SK-N-SH treated with all-trans-retinoic acid at 6 μM for 48 hours (cell line): ENCODE data around the gene FAM89B.

ENCODE experiments used
- ATAC-seq: fragments of 200-7000 bp; cut with Tn5 transposase; 3 replicates; pipeline ENCODE4 v1.9.1; 2020; ENCODE audit warnings: mild to moderate bottlenecking, moderate library complexity
- BACH2 ChIP-seq: fragments of 250-450 bp; sonication (Bioruptor Pico); IDR thresholded peaks from 2 replicates; pipeline ENCODE4 v1.9.0; 2021; ENCODE audit warnings: mild to moderate bottlenecking, borderline replicate concordance
- CSDC2 ChIP-seq: fragments of 250-450 bp; sonication (Bioruptor Pico); IDR thresholded peaks from 2 replicates; pipeline ENCODE4 v1.5.0; 2020; ENCODE audit warnings: mild to moderate bottlenecking, moderate library complexity
- ESRRG ChIP-seq: fragments of 250-450 bp; sonication (Bioruptor Pico); IDR thresholded peaks from 2 replicates; pipeline ENCODE4 v1.6.1; 2021; ENCODE audit warnings: mild to moderate bottlenecking
- GLIS3 ChIP-seq: fragments of 250-450 bp; sonication (Bioruptor Pico); IDR thresholded peaks from 2 replicates; pipeline ENCODE4 v1.5.0; 2020; ENCODE audit warnings: mild to moderate bottlenecking, moderate library complexity
- ISL1 ChIP-seq: fragments of 250-450 bp; sonication (Bioruptor Pico); IDR thresholded peaks from 2 replicates; pipeline ENCODE4 v2.1.2; 2022; ENCODE audit warnings: mild to moderate bottlenecking, moderate library complexity
- OSR1 ChIP-seq: fragments of 250-450 bp; sonication (Bioruptor Pico); IDR thresholded peaks from 2 replicates; pipeline ENCODE4 v1.8.0; 2022; ENCODE audit warnings: moderate library complexity, mild to moderate bottlenecking, inconsistent platforms
- PATZ1 ChIP-seq: fragments of 250-450 bp; sonication (Bioruptor Pico); IDR thresholded peaks from 2 replicates; pipeline ENCODE4 v1.8.0; 2020; ENCODE audit warnings: mild to moderate bottlenecking, moderate library complexity, borderline replicate concordance
- PPARA ChIP-seq: fragments of 250-450 bp; sonication (Bioruptor Pico); IDR thresholded peaks from 2 replicates; pipeline ENCODE4 v1.5.0; 2020; ENCODE audit warnings: mild to moderate bottlenecking, borderline replicate concordance
- RARB ChIP-seq: fragments of 250-450 bp; sonication (Bioruptor Pico); IDR thresholded peaks from 2 replicates; pipeline ENCODE4 v1.8.0; 2021; ENCODE audit warnings: mild to moderate bottlenecking, moderate library complexity
- TOX ChIP-seq: fragments of 250-450 bp; sonication (Bioruptor Pico); IDR thresholded peaks from 2 replicates; pipeline ENCODE4 v1.8.0; 2021; ENCODE audit warnings: mild to moderate bottlenecking, moderate library complexity, borderline replicate concordance
- ZFP3 ChIP-seq: fragments of 250-450 bp; sonication (Bioruptor Pico); IDR thresholded peaks from 2 replicates; pipeline ENCODE4 v1.5.0; 2020; ENCODE audit warnings: mild to moderate bottlenecking, moderate library complexity
- ZFP30 ChIP-seq: fragments of 450-650 bp; formaldehyde crosslinking; IDR thresholded peaks from 2 replicates; pipeline ENCODE4 v1.5.0; 2022; ENCODE audit warnings: mild to moderate bottlenecking, moderate library complexity
- ZNF565 ChIP-seq: fragments of 450-650 bp; formaldehyde crosslinking; conservative IDR thresholded peaks from 2 replicates; pipeline ENCODE4 v1.5.0; 2020; ENCODE audit warnings: low read depth, mild to moderate bottlenecking, moderate library complexity
- ZNF70 ChIP-seq: fragments of 450-650 bp; formaldehyde crosslinking; IDR thresholded peaks from 2 replicates; pipeline ENCODE4 v1.5.0; 2020; ENCODE audit warnings: mild to moderate bottlenecking, moderate library complexity
- ZNF8 ChIP-seq: fragments of 450-650 bp; formaldehyde crosslinking; IDR thresholded peaks from 2 replicates; pipeline ENCODE4 v1.5.0; 2020; ENCODE audit warnings: mild to moderate bottlenecking, moderate library complexity
- TF ChIP-seq, protein P1 (sequence below): fragments of 250-450 bp; sonication (Bioruptor Pico); IDR thresholded peaks from 2 replicates; pipeline ENCODE4 v1.8.0; 2021; ENCODE audit warnings: low read depth, mild to moderate bottlenecking, moderate library complexity, borderline replicate concordance
- TF ChIP-seq, protein P2 (sequence below): fragments of 250-450 bp; sonication (Bioruptor Pico); IDR thresholded peaks from 2 replicates; pipeline ENCODE4 v1.5.1; 2021; ENCODE audit warnings: mild to moderate bottlenecking, moderate library complexity
- TF ChIP-seq, protein P3 (sequence below): fragments of 250-450 bp; sonication (Bioruptor Pico); IDR thresholded peaks from 2 replicates; pipeline ENCODE4 v1.5.0; 2020; ENCODE audit warnings: mild to moderate bottlenecking, moderate library complexity
- TF ChIP-seq, protein P4 (sequence below): fragments of 250-450 bp; sonication (Bioruptor Pico); IDR thresholded peaks from 2 replicates; pipeline ENCODE4 v1.5.1; 2020; ENCODE audit warnings: low read depth, mild to moderate bottlenecking, moderate library complexity

Gene FAM89B

GRCh38 chr11:65524741-65525545 lies 47.4 kb upstream of the FAM89B start, which contains the start of gene SCYL1:
SCYL1 (plus strand) TSS chr11:65525083; CDS start chr11:65525154, 71 bp downstream.
- TF ChIP-seq ZFP30 (CRISPR knock-in tag) (no peak), ZFP3 (CRISPR knock-in tag) (0 out of 2 replicates have a peak, but pooled peaks have one; percentile 43)
- TF ChIP-seq, protein P1, sequence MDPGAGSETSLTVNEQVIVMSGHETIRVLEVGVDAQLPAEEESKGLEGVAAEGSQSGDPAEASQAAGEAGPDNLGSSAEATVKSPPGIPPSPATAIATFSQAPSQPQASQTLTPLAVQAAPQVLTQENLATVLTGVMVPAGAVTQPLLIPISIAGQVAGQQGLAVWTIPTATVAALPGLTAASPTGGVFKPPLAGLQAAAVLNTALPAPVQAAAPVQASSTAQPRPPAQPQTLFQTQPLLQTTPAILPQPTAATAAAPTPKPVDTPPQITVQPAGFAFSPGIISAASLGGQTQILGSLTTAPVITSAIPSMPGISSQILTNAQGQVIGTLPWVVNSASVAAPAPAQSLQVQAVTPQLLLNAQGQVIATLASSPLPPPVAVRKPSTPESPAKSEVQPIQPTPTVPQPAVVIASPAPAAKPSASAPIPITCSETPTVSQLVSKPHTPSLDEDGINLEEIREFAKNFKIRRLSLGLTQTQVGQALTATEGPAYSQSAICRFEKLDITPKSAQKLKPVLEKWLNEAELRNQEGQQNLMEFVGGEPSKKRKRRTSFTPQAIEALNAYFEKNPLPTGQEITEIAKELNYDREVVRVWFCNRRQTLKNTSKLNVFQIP (CRISPR knock-in tag) = no peak
- peak; percentile 81 for ATAC-seq

DNA sequence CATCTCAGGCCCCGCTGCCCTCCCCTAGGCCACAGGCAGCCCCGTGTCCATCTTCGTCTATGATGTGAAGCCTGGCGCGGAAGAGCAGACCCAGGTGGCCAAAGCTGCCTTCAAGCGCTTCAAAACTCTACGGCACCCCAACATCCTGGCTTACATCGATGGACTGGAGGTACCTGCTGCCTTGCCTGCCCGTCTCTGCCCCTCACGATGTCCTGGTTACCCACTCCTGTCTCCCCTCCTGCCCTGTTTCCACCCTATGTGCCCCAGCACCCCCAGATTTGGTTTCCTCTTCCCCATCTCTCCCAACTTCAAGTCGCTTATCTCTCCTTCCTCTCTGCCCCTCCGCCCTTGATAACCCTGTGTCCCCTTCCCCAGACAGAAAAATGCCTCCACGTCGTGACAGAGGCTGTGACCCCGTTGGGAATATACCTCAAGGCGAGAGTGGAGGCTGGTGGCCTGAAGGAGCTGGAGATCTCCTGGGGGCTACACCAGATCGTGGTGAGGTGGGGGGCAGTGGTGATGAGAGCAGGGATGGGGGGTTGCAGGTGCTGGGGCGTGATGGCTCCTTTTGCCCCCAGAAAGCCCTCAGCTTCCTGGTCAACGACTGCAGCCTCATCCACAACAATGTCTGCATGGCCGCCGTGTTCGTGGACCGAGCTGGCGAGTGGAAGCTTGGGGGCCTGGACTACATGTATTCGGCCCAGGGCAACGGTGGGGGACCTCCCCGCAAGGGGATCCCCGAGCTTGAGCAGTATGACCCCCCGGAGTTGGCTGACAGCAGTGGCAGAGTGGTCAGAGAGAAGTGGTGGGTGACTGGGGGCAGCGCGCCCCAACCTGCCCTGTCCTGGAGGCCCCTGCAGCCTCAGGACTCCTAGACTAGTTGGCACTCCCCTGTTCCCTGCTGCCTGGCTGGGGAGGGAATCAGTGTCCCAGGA lies 46.5 kb upstream of the FAM89B start:
- no peak for TF ChIP-seq PPARA (CRISPR knock-in tag)
- TF ChIP-seq PATZ1 (CRISPR knock-in tag) = no peak
- TF ChIP-seq TOX (CRISPR knock-in tag) = no peak
- no peak for TF ChIP-seq ZNF8 (CRISPR knock-in tag)
- no peak for TF ChIP-seq GLIS3 (CRISPR knock-in tag)
- TF ChIP-seq ESRRG (CRISPR knock-in tag) = no peak
- no peak for TF ChIP-seq RARB
- TF ChIP-seq, protein P2, sequence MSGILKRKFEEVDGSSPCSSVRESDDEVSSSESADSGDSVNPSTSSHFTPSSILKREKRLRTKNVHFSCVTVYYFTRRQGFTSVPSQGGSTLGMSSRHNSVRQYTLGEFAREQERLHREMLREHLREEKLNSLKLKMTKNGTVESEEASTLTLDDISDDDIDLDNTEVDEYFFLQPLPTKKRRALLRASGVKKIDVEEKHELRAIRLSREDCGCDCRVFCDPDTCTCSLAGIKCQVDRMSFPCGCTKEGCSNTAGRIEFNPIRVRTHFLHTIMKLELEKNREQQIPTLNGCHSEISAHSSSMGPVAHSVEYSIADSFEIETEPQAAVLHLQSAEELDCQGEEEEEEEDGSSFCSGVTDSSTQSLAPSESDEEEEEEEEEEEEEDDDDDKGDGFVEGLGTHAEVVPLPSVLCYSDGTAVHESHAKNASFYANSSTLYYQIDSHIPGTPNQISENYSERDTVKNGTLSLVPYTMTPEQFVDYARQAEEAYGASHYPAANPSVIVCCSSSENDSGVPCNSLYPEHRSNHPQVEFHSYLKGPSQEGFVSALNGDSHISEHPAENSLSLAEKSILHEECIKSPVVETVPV (CRISPR knock-in tag) = no peak
- TF ChIP-seq ZFP30 (CRISPR knock-in tag) = no peak
- TF ChIP-seq ZNF565 (CRISPR knock-in tag) = no peak
- TF ChIP-seq OSR1 (CRISPR knock-in tag) = no peak
- no peak for TF ChIP-seq CSDC2 (CRISPR knock-in tag)
- TF ChIP-seq BACH2 = no peak
- TF ChIP-seq, protein P3, sequence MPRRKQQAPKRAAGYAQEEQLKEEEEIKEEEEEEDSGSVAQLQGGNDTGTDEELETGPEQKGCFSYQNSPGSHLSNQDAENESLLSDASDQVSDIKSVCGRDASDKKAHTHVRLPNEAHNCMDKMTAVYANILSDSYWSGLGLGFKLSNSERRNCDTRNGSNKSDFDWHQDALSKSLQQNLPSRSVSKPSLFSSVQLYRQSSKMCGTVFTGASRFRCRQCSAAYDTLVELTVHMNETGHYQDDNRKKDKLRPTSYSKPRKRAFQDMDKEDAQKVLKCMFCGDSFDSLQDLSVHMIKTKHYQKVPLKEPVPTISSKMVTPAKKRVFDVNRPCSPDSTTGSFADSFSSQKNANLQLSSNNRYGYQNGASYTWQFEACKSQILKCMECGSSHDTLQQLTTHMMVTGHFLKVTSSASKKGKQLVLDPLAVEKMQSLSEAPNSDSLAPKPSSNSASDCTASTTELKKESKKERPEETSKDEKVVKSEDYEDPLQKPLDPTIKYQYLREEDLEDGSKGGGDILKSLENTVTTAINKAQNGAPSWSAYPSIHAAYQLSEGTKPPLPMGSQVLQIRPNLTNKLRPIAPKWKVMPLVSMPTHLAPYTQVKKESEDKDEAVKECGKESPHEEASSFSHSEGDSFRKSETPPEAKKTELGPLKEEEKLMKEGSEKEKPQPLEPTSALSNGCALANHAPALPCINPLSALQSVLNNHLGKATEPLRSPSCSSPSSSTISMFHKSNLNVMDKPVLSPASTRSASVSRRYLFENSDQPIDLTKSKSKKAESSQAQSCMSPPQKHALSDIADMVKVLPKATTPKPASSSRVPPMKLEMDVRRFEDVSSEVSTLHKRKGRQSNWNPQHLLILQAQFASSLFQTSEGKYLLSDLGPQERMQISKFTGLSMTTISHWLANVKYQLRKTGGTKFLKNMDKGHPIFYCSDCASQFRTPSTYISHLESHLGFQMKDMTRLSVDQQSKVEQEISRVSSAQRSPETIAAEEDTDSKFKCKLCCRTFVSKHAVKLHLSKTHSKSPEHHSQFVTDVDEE = no peak
- TF ChIP-seq ZNF70 (CRISPR knock-in tag) = no peak
- TF ChIP-seq, protein P1 (CRISPR knock-in tag) = no peak
- no peak for TF ChIP-seq ISL1 (CRISPR knock-in tag)
- TF ChIP-seq, protein P4, sequence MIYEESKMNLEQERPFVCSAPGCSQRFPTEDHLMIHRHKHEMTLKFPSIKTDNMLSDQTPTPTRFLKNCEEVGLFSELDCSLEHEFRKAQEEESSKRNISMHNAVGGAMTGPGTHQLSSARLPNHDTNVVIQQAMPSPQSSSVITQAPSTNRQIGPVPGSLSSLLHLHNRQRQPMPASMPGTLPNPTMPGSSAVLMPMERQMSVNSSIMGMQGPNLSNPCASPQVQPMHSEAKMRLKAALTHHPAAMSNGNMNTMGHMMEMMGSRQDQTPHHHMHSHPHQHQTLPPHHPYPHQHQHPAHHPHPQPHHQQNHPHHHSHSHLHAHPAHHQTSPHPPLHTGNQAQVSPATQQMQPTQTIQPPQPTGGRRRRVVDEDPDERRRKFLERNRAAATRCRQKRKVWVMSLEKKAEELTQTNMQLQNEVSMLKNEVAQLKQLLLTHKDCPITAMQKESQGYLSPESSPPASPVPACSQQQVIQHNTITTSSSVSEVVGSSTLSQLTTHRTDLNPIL (CRISPR knock-in tag) = no peak
- peak; percentile 49 for ATAC-seq
